AG09319 (cell line): ENCODE measurements around the gene GLYATL3.

Source experiments
- DNase-seq: peaks from one replicate; pipeline ENCODE4 v3.0.0-alpha.2; 2010; ENCODE audit warnings: low read depth; ENCODE audit errors: extremely low read depth
- CTCF ChIP-seq: IDR thresholded peaks from 2 replicates; pipeline ENCODE4 v1.5.1; 2011; ENCODE audit warnings: low read depth, mild to moderate bottlenecking, inconsistent platforms, low read length, moderate library complexity

GLYATL3 gene

DNA sequence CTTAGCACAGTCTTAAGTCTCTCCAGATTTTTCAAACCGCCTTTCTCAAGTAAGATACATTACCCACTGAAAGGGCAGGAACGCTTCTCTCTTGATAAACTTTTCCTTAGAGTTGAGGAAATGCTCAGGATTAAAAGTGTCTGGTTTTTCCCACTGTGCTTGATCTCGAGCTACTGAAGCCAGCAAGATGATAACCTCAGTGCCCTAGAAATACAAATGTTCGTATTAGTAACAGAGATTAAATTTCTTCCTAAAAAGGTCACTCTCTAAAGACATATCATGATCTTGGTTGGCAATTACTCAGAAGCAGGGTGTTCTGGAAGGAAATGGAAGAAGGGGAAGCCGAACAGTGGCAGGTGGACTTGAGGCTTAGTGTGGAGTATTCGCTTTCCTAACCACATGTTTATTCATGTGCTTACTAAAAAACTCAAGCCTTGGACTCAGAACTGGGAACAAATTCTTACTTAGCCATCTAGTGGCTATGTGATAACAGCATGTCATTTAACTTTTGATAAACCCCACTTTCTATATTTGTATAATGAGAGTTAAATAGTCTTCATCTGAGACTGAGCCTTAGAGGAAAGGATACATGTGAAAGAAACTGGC, 70.9 kb downstream of the GLYATL3 start:
- no peak; the same call in 1 of the 2 replicates for TF ChIP-seq CTCF
- no peak for DNase-seq

GRCh38 chr6:49576618-49577017, 76.9 kb downstream of the GLYATL3 start:
- no peak for TF ChIP-seq CTCF
- no peak for DNase-seq
